ENCODE measurements around the gene PCDHGA1.
A peak's percentile ranks its signal among the peaks of the same experiment; 100 is the strongest.
"Not testable (repeated sequence)": the region's sequence is repeated elsewhere in the genome, so short reads cannot be mapped to it uniquely, and the experiment has no call there.

PCDHGA1 gene

DNA sequence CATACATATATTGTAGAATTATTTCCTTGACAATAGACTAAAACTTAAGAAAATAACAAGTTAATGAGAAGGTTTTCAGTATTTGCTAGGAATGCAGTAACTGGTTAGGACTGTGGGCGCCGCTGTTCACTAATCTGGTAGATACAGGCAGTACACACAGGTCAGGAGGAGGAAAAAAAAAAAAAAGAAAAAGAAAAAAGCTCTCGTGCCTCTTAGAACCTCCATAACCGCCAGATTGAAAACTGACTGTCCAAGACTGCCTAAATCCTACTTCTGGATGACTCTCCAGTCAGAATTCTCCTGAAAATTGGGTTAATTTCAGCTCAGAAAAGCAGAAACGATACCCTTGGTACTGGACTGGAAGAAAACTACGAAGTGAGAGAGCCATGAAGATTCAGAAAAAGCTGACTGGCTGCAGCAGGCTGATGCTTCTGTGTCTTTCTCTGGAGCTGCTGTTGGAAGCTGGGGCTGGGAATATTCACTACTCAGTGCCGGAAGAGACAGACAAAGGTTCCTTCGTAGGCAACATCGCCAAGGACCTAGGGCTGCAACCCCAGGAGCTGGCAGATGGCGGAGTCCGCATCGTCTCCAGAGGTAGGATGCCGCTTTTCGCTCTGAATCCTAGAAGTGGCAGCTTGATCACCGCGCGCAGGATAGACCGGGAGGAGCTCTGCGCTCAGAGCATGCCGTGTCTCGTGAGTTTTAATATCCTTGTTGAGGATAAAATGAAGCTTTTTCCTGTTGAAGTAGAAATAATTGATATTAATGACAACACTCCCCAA, at the start of gene PCDHGA1:
TSS of gene PCDHGA1 (plus strand) at position 216 of the 782 bp plus-strand sequence.
- DNase-seq, result peak; percentile 2

DNA sequence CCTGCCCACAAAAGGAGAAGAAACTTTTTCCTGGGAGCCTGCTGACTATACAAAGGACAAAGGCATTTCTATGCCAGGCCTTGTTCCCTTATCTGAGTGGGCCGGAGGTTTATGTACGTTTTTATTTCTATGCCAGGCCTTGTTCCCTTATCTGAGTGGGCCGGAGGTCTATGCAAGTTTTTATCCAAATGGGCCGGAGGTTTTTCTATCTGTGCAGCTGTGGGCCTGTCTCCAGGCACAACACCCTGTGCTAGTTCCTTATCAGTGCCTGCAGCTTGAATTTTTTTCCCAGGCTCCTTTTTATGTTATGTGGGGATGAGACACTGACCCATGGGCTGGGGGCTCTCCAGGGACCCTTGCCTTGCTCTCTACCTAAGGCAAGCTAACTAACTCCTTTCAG, 31.9 kb upstream of the PCDHGA1 start:
- no peak for DNase-seq

DNA sequence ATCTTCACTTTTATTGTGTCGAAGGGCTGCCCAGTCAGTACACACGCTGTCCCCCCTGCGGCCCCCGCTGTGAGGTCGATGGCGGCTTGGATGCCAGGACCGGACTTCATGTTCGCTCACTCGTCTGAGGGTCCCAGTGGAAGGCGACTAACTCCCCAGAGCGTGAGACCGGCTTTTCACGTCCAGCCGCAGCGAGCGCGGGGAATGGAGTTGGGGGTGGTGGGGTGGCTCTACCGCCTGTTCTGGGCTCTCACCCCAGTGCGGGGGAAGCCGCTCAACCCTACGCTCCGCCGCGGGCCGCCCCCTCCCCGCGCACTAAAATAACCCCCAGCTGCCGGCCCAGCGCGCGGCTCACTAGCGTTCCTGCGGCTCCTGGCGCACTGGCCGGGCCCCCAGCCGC, 26.6 kb upstream of the PCDHGA1 start, which contains the start of gene SLC25A2:
TSS of gene SLC25A2 (minus strand) at position 294 of the 400 bp plus-strand sequence. CDS start at position 110, 184 bp downstream.
- DNase-seq, result no peak

GRCh38 chr5:141306630-141307029, 23.7 kb upstream of the PCDHGA1 start:
- DNase-seq, result no peak

- no peak for DNase-seq
Observed at GRCh38 chr5:141313711-141314110, 16.6 kb upstream of the PCDHGA1 start.

- not testable (repeated sequence) for DNase-seq
Observed at GRCh38 chr5:141316963-141317362, 13.4 kb upstream of the PCDHGA1 start.

- DNase-seq, result no peak
Observed at GRCh38 chr5:141319202-141319601, 11.1 kb upstream of the PCDHGA1 start.

DNA sequence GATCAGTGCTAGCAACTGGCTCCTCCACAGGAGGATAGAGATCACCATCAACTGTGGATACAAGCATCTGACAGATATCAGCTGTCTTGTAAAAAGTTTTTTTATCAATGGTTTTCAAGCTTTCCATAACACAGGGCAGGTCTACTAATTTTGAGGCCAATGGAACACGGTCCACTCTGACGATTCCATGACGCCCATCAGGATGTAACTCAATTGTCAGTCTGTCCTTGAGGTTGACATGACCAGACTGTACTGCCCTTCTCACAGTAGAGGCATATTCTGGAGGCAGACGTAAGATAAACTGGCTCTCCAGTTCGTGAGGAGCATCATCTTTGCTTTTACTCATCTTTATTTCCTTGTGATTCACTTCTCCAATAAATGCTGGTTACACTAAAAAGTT, 10.6 kb upstream of the PCDHGA1 start:
- no peak for DNase-seq

DNA sequence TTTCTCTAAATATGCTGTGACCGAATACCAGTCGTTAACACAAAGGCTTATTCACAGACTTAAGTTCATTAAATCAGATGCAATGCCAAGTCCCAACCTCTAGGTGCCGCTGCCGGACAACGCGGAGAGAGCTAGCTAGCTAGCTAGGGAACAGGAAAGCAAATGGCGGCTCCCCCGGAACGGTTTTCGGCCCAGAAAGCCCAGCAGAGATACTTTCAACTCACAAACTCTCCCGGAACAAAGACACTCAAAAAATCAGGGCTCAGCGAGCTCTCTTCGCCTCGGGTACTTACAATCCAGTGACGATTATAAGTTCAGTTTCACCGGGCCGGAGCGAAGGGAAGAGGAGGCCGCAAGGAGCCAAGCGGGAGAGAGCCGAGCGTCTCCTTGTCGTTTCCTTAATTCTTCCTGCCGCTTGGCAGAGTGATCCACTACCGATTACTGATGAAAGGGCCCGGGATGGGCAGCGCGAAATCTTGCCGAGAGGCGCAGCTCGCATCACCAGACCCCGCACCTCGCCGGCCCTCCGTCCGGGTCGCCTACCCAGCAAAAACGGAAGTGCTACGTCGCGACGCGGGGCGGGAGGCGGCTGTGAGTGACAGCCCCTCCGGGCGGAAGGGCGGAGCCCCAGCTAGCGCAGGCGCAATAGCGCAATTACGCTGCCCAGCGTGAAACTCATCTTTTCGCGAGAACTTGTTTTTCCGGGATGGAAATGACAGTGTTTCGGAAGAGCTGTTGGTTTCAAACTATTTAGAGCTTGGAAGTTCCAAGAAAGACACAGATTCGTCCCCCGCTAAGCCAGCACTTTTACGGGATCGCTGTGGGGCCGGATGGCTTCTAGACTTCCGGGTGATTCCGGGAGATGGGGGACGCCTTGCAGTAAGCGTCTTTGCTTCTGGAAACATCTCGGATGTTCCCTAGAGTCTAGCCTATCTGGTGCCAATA, 9.8 kb upstream of the PCDHGA1 start, which contains the start of gene TAF7:
TSS of gene TAF7 (minus strand) at position 560 of the 945 bp plus-strand sequence. CDS start 740 bp downstream, outside the sequence.
- peak; percentile 67 for DNase-seq

DNA sequence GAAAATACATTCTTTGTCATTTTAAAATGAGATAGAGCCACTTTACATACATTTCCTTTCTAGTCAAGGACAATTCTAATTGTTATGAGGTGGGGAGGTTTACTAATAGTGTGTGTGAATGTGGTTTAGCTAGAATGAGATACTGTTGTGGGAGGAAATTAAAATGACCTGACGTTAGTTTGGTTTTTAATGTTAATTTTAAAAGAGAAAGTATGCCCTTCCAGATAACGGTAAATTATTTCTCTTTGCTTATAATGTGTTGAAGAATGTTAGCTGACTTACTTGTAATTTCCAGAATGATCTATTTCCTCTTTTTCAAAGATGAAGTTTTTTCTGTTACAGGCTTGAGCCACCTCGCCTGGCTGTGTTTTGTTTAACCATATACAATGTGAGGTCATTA, 8.1 kb upstream of the PCDHGA1 start:
- no peak for DNase-seq

- DNase-seq, result peak; percentile 23
Observed at GRCh38 chr5:141326088-141326854, 4.0 kb upstream of the PCDHGA1 start.

- DNase-seq, result no peak
Observed at GRCh38 chr5:141328231-141328630, 2.1 kb upstream of the PCDHGA1 start.

DNA sequence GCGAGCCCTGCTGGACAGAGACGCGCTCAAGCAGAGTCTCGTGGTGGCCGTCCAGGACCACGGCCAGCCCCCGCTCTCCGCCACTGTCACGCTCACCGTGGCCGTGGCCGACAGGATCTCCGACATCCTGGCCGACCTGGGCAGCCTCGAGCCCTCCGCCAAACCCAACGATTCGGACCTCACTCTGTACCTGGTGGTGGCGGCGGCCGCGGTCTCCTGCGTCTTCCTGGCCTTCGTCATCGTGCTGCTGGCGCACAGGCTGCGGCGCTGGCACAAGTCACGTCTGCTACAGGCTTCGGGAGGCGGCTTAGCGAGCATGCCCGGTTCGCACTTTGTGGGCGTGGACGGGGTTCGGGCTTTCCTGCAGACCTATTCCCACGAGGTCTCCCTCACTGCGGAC, 2.3 kb downstream of the PCDHGA1 start:
- not testable (repeated sequence) for DNase-seq

DNA sequence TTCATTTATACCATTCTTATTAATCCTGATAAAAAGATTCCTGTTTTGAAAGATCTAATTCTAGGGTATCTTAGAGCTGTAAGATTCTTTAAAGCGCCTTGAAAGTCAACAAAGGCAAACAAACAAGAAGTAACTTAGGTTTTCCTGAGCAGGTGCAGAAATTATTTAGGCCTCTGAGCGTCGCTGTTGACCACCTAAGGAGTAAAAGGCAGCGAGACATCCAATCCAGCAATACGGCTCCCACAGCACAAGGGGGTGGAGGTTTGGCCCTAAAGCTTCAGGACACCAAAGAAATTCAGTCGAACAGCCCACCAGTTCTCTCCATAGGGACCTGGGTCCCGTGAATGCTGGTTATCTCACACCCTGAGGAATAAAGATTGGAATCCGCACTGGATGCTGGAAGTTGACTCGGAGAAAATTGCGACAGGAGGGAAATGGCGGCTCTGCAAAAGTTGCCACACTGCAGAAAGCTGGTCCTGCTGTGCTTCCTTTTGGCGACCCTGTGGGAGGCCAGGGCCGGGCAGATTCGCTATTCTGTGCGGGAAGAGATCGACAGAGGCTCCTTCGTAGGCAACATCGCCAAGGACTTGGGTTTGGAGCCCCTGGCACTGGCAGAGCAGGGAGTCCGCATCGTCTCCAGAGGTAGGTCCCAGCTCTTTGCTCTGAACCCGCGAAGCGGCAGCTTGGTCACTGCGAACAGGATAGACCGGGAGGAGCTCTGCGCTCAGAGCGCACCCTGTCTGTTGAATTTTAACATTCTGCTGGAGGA, 8.4 kb downstream of the PCDHGA1 start, which contains the start of gene PCDHGA2:
TSS of gene PCDHGA2 (plus strand) at position 223 of the 769 bp plus-strand sequence.
- no peak for DNase-seq

DNA sequence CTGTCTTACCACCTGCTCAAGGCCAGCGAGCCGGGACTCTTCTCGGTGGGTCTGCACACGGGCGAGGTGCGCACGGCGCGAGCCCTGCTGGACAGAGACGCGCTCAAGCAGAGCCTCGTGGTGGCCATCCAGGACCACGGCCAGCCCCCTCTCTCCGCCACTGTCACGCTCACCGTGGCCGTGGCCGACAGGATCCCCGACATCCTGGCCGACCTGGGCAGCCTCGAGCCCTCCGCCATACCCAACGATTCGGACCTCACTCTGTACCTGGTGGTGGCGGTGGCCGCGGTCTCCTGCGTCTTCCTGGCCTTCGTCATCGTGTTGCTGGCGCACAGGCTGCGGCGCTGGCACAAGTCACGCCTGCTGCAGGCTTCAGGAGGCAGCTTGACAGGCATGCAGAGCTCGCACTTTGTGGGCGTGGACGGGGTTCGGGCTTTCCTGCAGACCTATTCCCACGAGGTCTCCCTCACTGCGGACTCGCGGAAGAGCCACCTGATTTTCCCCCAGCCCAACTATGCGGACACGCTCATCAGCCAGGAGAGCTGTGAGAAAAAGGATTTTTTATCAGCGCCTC, 10.6 kb downstream of the PCDHGA1 start:
- DNase-seq, result not testable (repeated sequence)

GRCh38 chr5:141342773-141343172, 12.5 kb downstream of the PCDHGA1 start:
- DNase-seq, result no peak

- DNase-seq, result no peak
Observed at GRCh38 chr5:141343242-141343952, 13.1 kb downstream of the PCDHGA1 start, which contains the start of gene PCDHGA3. Gene PCDHGA3 (plus strand): TSS chr5:141343829. CDS start chr5:141344034, 205 bp downstream.

GRCh38 chr5:141343953-141344463, 13.7 kb downstream of the PCDHGA1 start:
- DNase-seq, result no peak

DNA sequence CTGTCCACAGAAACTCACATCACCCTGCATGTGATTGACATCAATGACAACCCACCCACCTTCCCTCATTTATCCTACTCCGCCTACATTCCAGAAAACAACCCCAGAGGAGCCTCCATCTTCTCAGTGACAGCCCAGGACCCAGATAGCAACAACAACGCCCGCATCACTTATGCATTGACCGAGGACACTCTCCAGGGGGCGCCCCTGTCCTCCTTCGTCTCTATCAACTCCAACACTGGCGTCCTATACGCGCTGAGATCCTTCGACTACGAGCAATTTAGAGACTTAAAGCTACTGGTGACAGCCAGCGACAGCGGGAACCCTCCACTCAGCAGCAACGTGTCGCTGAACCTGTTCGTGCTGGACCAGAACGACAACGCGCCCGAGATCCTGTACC, 15.0 kb downstream of the PCDHGA1 start:
- no peak for DNase-seq

- DNase-seq, result not testable (repeated sequence)
Observed at GRCh38 chr5:141346017-141346416, 15.7 kb downstream of the PCDHGA1 start.

All from amniotic stem cell (primary cell).